Astrocyte (in vitro differentiated cells and primary cell): ENCODE data around the gene PLAGL2. TPM values are rescaled to one million over a fixed set of nuclear protein-coding genes. Genes with fewer than 3 reads are reported as not detected.
A peak's percentile ranks its signal among the peaks of the same experiment; 100 is the strongest.

Source experiments
- DNase-seq: peaks from one replicate; pipeline ENCODE4 v3.0.0-alpha.2; 2010; ENCODE audit warnings: low read depth
- FAIRE-seq: peaks from 2 replicates; lab custom pipeline; 2011; peaks lifted over from hg19 to GRCh38; lab: Jason Lieb, UNC
- H2AFZ ChIP-seq: 2 replicates; pipeline ENCODE4 v1.6.0; 2012; ENCODE audit warnings: low read depth, low read length, inconsistent platforms
- H3K27ac ChIP-seq: 2 replicates; pipeline ENCODE4 v1.5.1; 2011; ENCODE audit warnings: low read depth, low read length, inconsistent platforms
- H3K27me3 ChIP-seq: 2 replicates; pipeline ENCODE4 v1.6.0; 2011; ENCODE audit warnings: low read length, inconsistent platforms; ENCODE audit not compliant: insufficient read depth
- H3K36me3 ChIP-seq: 2 replicates; pipeline ENCODE4 v1.5.1; 2011; ENCODE audit warnings: low read length, inconsistent platforms; ENCODE audit not compliant: insufficient read depth
- H3K4me1 ChIP-seq: 2 replicates; pipeline ENCODE4 v1.5.1; 2011; ENCODE audit warnings: low read length, inconsistent platforms; ENCODE audit not compliant: insufficient read depth
- H3K4me2 ChIP-seq: 2 replicates; pipeline ENCODE4 v1.6.0; 2012; ENCODE audit warnings: low read length, inconsistent platforms
- H3K4me3 ChIP-seq: 2 replicates; pipeline ENCODE4 v1.5.1; 2011; ENCODE audit warnings: low read depth, mild to moderate bottlenecking, low read length, inconsistent platforms; ENCODE audit not compliant: insufficient read depth
- H3K79me2 ChIP-seq: 2 replicates; pipeline ENCODE4 v1.6.0; 2012; ENCODE audit warnings: mild to moderate bottlenecking, low read length, inconsistent platforms; ENCODE audit not compliant: insufficient read depth
- H3K9ac ChIP-seq: 2 replicates; pipeline ENCODE4 v1.6.0; 2012; ENCODE audit warnings: mild to moderate bottlenecking, low read length, inconsistent platforms
- H3K9me3 ChIP-seq: 2 replicates; pipeline ENCODE4 v1.5.1; 2012; ENCODE audit warnings: low read depth, mild to moderate bottlenecking, low read length, inconsistent platforms; ENCODE audit not compliant: insufficient read depth
- H4K20me1 ChIP-seq: 2 replicates; pipeline ENCODE4 v1.6.0; 2012; ENCODE audit warnings: low read length, inconsistent platforms; ENCODE audit not compliant: insufficient read depth
- H3K27ac Mint-ChIP-seq: one replicate; pipeline ENCODE4 v1.8.0; 2021; ENCODE audit warnings: mild to moderate bottlenecking, mixed read lengths; ENCODE audit not compliant: unreplicated experiment
- H3K27me3 Mint-ChIP-seq: one replicate; pipeline ENCODE4 v1.8.0; 2021; ENCODE audit warnings: low read depth, mixed read lengths; ENCODE audit not compliant: unreplicated experiment
- H3K36me3 Mint-ChIP-seq: one replicate; pipeline ENCODE4 v1.8.0; 2021; ENCODE audit warnings: low read depth, mixed read lengths; ENCODE audit not compliant: unreplicated experiment
- H3K4me1 Mint-ChIP-seq: one replicate; pipeline ENCODE4 v1.8.0; 2021; ENCODE audit warnings: low read depth, mixed read lengths; ENCODE audit not compliant: unreplicated experiment
- H3K4me3 Mint-ChIP-seq: one replicate; pipeline ENCODE4 v1.8.0; 2021; ENCODE audit warnings: mild to moderate bottlenecking, moderate library complexity, mixed read lengths; ENCODE audit not compliant: unreplicated experiment
- H3K9me3 Mint-ChIP-seq: one replicate; pipeline ENCODE4 v1.8.0; 2021; ENCODE audit warnings: mild to moderate bottlenecking, mixed read lengths; ENCODE audit not compliant: unreplicated experiment
- EZH2 ChIP-seq: IDR thresholded peaks from 2 replicates; pipeline ENCODE4 v1.6.1; 2012; ENCODE audit warnings: mild to moderate bottlenecking, low read length, inconsistent platforms; ENCODE audit not compliant: insufficient read depth
- total RNA-seq: library from RNA; stranded (reverse); gene quantifications from 2 replicates; pipeline ENCODE4 v1.2.1, GENCODE V29; 2021
- TF ChIP-seq, protein P1 (sequence below): IDR thresholded peaks from 2 replicates; pipeline ENCODE4 v1.5.1; 2011; ENCODE audit warnings: low read depth, mild to moderate bottlenecking, inconsistent platforms, low read length, moderate library complexity; ENCODE audit not compliant: insufficient read depth

Gene PLAGL2
- total RNA-seq, 1 donor from 2014 or later, result 15.3 TPM

DNA sequence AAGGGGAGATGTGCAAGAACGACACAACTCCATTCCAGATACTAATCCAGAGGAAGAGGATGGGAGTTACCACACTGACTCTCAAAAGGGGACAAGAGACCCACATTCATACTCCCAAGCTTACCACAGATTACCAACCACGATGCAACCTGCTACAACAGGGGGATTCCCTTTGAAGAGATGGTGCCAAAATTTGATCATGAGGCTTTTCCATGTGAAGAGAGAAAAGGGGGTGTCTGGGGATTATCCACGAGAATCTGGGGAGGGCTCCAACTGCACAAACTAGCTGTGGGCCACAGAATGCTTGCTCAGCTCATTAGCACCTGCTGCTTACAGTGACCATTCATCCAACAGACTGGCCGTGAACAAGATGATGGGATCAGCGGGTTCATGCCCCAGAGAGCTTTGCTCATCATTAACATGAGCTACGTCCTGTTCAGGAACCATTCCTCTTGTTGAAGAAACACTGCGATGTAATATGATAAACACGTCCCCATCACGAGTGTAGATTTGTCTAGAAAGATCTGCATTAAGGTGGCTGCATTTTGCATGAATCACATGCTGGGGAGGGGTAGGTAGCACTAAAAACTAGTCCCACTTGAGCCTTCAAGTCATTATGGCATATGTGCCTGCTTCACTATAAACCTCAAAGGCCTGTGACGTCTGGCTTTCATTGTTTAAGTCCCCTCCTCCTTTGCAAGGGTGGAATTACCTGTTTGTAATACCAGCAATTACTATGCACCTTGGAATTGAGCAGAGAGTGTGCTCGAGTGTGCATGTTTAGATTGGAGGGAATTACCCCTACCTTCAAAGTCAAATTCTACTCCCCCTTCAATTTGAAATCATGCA, 4.0 kb downstream of the PLAGL2 start:
- Histone ChIP-seq H3K4me2 (peak overlapping the region; percentile 23), H3K9me3 (no peaks in the 10 kb centered on the region), H3K36me3 (peaks cover 18% of the 10 kb centered on the region), H3K79me2 (peaks cover 93% of the 10 kb centered on the region), H3K27ac (no peak overlapping the region), H4K20me1 (peaks cover 78% of the 10 kb centered on the region), H3K4me3 (no peak overlapping the region), H3K9ac (peak overlapping the region; percentile 28), H2AFZ (no peak overlapping the region), H3K27me3 (no peaks in the 10 kb centered on the region), H3K4me1 (peaks cover 28% of the 10 kb centered on the region)
- Mint-ChIP-seq H3K27ac (peak overlapping the region; percentile 53), H3K27me3 (no peaks in the 10 kb centered on the region), H3K4me3 (no peak overlapping the region), H3K4me1 (peaks cover 54% of the 10 kb centered on the region), H3K36me3 (peaks cover 14% of the 10 kb centered on the region), H3K9me3 (peaks cover 2% of the 10 kb centered on the region)
- TF ChIP-seq, protein P1, sequence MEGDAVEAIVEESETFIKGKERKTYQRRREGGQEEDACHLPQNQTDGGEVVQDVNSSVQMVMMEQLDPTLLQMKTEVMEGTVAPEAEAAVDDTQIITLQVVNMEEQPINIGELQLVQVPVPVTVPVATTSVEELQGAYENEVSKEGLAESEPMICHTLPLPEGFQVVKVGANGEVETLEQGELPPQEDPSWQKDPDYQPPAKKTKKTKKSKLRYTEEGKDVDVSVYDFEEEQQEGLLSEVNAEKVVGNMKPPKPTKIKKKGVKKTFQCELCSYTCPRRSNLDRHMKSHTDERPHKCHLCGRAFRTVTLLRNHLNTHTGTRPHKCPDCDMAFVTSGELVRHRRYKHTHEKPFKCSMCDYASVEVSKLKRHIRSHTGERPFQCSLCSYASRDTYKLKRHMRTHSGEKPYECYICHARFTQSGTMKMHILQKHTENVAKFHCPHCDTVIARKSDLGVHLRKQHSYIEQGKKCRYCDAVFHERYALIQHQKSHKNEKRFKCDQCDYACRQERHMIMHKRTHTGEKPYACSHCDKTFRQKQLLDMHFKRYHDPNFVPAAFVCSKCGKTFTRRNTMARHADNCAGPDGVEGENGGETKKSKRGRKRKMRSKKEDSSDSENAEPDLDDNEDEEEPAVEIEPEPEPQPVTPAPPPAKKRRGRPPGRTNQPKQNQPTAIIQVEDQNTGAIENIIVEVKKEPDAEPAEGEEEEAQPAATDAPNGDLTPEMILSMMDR, result no peak
- TF ChIP-seq EZH2, result no peak
- FAIRE-seq (no peak), DNase-seq (no peak)

DNA sequence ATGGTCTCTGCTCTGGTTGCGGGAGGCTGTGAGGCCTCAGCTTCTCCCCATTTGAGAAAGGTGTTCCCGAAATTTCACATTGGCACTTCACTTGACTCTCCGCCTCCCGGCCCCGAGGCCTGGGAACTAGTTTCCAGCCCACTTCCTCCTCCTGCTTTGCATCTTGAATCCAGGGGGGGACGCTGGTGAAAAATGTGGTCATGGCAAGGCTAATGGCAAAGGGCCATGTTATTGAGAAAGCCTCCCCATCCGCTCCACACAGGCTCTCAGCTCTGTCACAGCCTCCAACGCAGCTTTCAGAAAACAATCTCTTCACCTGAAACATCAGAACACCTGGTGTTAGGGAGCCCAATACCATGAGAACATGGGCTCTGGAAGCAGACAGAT, 5.6 kb downstream of the PLAGL2 start:
- no peak for TF ChIP-seq EZH2
- TF ChIP-seq, protein P1, result no peak
- no peak overlapping the region for H3K4me3 Mint-ChIP-seq
- DNase-seq (no peak), FAIRE-seq (no peak)
- peaks cover 91% of the 10 kb centered on the region for H4K20me1 ChIP-seq
- H3K4me1 Mint-ChIP-seq, result peaks cover 50% of the 10 kb centered on the region
- peaks cover 85% of the 10 kb centered on the region for H3K79me2 ChIP-seq
- no peaks in the 10 kb centered on the region for H3K9me3 ChIP-seq
- no peaks in the 10 kb centered on the region for H3K27me3 ChIP-seq
- H3K27ac ChIP-seq, result no peak overlapping the region
- H3K4me2 ChIP-seq, result peak overlapping the region; percentile 28
- H3K4me1 ChIP-seq, result peaks cover 22% of the 10 kb centered on the region
- no peak overlapping the region for H3K9ac ChIP-seq
- peak overlapping the region; percentile 72 for H3K27ac Mint-ChIP-seq
- H3K4me3 ChIP-seq, result no peak overlapping the region
- no peak overlapping the region for H2AFZ ChIP-seq
- H3K27me3 Mint-ChIP-seq, result no peaks in the 10 kb centered on the region
- peaks cover 14% of the 10 kb centered on the region for H3K36me3 Mint-ChIP-seq
- peaks cover 20% of the 10 kb centered on the region for H3K36me3 ChIP-seq
- H3K9me3 Mint-ChIP-seq, result peaks cover 1% of the 10 kb centered on the region

DNA sequence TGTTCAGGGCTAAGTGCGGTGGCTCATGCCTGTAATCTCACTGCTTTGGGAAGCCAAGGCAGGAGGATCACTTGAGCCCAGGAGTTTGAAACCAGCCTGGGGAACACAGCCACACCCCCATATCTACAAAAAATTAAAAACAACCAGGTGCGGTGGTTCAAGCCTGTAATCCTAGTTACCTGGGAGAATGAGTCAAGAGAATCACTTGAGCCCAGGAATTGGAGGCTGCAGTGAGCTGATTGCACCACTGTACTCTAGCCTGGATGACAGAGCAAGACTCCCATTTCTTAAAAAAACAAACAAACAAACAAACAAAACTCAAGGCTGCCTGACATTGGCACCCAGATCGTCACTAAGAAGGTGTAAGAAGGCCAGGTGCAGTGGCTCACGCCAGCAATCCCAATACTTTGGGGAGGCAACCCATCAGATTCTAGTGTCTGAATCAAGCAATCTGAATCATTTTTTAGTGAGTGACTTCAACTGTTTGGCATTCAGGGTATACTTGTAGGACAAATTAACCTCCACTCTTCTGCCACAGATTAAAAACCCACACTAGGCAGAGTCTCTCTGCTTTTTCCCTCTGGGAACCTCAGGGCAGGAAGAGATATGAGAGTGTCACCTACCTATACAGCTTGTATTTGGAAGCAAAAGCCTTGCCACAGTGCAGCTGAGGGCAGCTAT, 6.1 kb downstream of the PLAGL2 start:
- no peak overlapping the region for H3K4me3 Mint-ChIP-seq

More for the DNA sequence above, 6.1 kb downstream of the PLAGL2 start:
- H3K4me2 ChIP-seq, result peak overlapping the region; percentile 28
- no peak overlapping the region for H3K4me3 ChIP-seq
- H4K20me1 ChIP-seq, result peaks cover 87% of the 10 kb centered on the region
- TF ChIP-seq EZH2, result no peak
- TF ChIP-seq, protein P1, result no peak
- Mint-ChIP-seq H3K27ac (peak overlapping the region; percentile 86), H3K4me1 (peaks cover 44% of the 10 kb centered on the region), H3K9me3 (no peaks in the 10 kb centered on the region), H3K36me3 (peaks cover 12% of the 10 kb centered on the region), H3K27me3 (no peaks in the 10 kb centered on the region)
- no peaks in the 10 kb centered on the region for H3K27me3 ChIP-seq
- H2AFZ ChIP-seq, result no peak overlapping the region
- DNase-seq (peak; percentile 30), FAIRE-seq (no peak)
- peaks cover 20% of the 10 kb centered on the region for H3K36me3 ChIP-seq
- peaks cover 80% of the 10 kb centered on the region for H3K79me2 ChIP-seq
- peaks cover 18% of the 10 kb centered on the region for H3K4me1 ChIP-seq
- no peak overlapping the region for H3K9ac ChIP-seq
- H3K27ac ChIP-seq, result no peak overlapping the region
- no peaks in the 10 kb centered on the region for H3K9me3 ChIP-seq
